Activated naive CD4-positive, alpha-beta T cell treated with Interleukin-2 at 50 U/mL for 16 hours (primary cell): ENCODE measurements around the gene RSAD2.

ENCODE experiments used
- DNase-seq: peaks from one replicate; pipeline ENCODE4 v3.0.0-alpha.2; 2020

RSAD2 gene

GRCh38 chr2:6908291-6908690 lies 30.7 kb downstream of the RSAD2 start:
- DNase-seq = no peak

- DNase-seq = peak; percentile 14
These were observed 32.1 kb downstream of the RSAD2 start for GRCh38 chr2:6909431-6910385.

- DNase-seq = no peak
These were observed 34.1 kb downstream of the RSAD2 start for GRCh38 chr2:6911721-6912120.

- DNase-seq = peak; percentile 56
These were observed 36.0 kb downstream of the RSAD2 start for GRCh38 chr2:6913415-6914157.

GRCh38 chr2:6914828-6915227 lies 37.3 kb downstream of the RSAD2 start:
- DNase-seq = no peak

- no peak for DNase-seq
These were observed 37.8 kb downstream of the RSAD2 start for GRCh38 chr2:6915399-6915798.

- no peak for DNase-seq
These were observed 38.6 kb downstream of the RSAD2 start for GRCh38 chr2:6916224-6916623.

GRCh38 chr2:6916736-6917070 lies 39.1 kb downstream of the RSAD2 start:
- no peak for DNase-seq

GRCh38 chr2:6917071-6917760 lies 39.6 kb downstream of the RSAD2 start, which contains the start of gene RNF144A:
Gene RNF144A, plus strand, starts transcription at chr2:6917412. Its CDS starts 79,515 bp downstream, at chr2:6996927.
- peak; percentile 77 for DNase-seq

GRCh38 chr2:6917761-6918421 lies 40.3 kb downstream of the RSAD2 start:
- peak; percentile 23 for DNase-seq

GRCh38 chr2:6919901-6920742 lies 42.5 kb downstream of the RSAD2 start:
- no peak for DNase-seq

GRCh38 chr2:6920743-6921064 lies 43.1 kb downstream of the RSAD2 start:
- no peak for DNase-seq

GRCh38 chr2:6921321-6921922 lies 43.8 kb downstream of the RSAD2 start:
- DNase-seq = no peak

GRCh38 chr2:6922201-6922656 lies 44.7 kb downstream of the RSAD2 start:
- no peak for DNase-seq

GRCh38 chr2:6923319-6923718 lies 45.7 kb downstream of the RSAD2 start:
- no peak for DNase-seq

GRCh38 chr2:6924101-6924923 lies 46.7 kb downstream of the RSAD2 start:
- DNase-seq = no peak

GRCh38 chr2:6924924-6925409 lies 47.4 kb downstream of the RSAD2 start:
- no peak for DNase-seq

- DNase-seq = no peak
These were observed 48.6 kb downstream of the RSAD2 start for GRCh38 chr2:6926071-6926732.

- DNase-seq = no peak
These were observed 49.6 kb downstream of the RSAD2 start for GRCh38 chr2:6927186-6927585.

- DNase-seq = no peak
These were observed 50.2 kb downstream of the RSAD2 start for GRCh38 chr2:6927753-6928152.
